ENCODE data around the gene MEGF6. TPM values are rescaled to one million over a fixed set of nuclear protein-coding genes. Genes with fewer than 3 reads are reported as not detected.

MEGF6 gene
- total and polyA plus RNA-seq, 2 of the 8 experiments (the other 6 are each of a cell fraction or from before 2014, with no cell fraction given) = 4.1 to 14.8 TPM

DNA sequence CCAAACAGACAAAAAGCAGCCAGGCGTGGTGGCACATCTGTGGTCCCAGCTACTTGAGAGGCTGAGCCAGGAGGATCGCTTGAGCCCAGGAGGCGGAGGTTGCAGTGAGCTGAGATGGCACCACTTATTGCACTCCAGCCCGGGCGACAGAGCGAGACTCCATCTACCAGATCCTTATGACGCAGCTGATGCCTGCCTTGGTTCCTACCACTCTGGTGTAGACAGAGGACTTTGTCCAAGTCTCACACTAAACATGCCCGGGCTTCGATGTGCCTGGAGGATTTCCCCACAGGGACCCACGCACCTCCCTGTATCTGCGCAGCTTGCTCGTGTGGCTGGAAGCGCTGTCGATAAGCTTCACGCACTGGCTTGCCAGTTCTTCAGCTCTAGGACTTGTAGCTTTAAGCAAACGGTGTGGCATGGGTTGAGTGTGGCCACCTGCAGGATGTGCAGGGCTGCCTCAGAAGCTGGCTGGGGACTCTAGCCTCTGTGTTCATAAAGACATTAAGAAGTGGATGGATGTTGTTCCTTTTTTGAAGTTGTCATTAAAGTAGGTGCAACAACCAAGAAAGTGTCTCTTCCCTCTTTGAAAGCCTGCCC lies 18.4 kb upstream of the MEGF6 start:
- no peak overlapping the region for H4K5ac ChIP-seq (ENCODE audit: insufficient read length, low read depth, low read length)
- H3K9ac ChIP-seq (replicated peaks in 1 of 4; ENCODE audit: extremely low read depth in 1 of 4, low read depth in 3 of 4, low read length in 3 of 4) = no peak overlapping the region
- H4K91ac ChIP-seq (replicated peaks; ENCODE audit: insufficient read length, low read length) = no peak overlapping the region
- no peak overlapping the region for H3K14ac ChIP-seq (ENCODE audit: insufficient read length)
- no peak overlapping the region for H3K27ac ChIP-seq (ENCODE audit: low read depth, low read length)
- H4K8ac ChIP-seq (ENCODE audit: extremely low read depth, insufficient read depth, low read length) = no peak overlapping the region
- H3K56ac ChIP-seq (replicated peaks; ENCODE audit: insufficient read length, low read depth, low read length) = no peak overlapping the region
- H3K23me2 ChIP-seq (ENCODE audit: low read depth, low read length) = peaks cover 4% of the 10 kb centered on the region
- ChIA-PET POLR2A (ENCODE audit: partially characterized antibody) (interaction anchor here (0.8 to 1.4 kb wide), 3 partner anchors 20 to 145 kb away, joined by 3 read pairs; partner anchors contain the start of gene WRAP73), CTCF (ENCODE audit: partially characterized antibody) (interaction anchor here (0.6 to 4.8 kb wide), 15 partner anchors 9 to 1223 kb away, joined by 3 to 22 read pairs (median 4); no protein-coding TSS in a partner anchor)
- no peak overlapping the region for H2AK5ac ChIP-seq (ENCODE audit: low read depth, low read length)
- no peak overlapping the region for H2AFZ ChIP-seq (ENCODE audit: low read length)
- H2BK20ac ChIP-seq (ENCODE audit: low read length) = no peak overlapping the region
- peaks cover 0 to 15% (median 2%) of the 10 kb centered on the region in 4 experiments; a peak in 4 of 7 replicates for H3K4me1 ChIP-seq (replicated peaks in 1 of 4; ENCODE audit: control insufficient read depth in 3 of 4, insufficient read depth in 4 of 4, low read length in 3 of 4)
- H3K79me2 ChIP-seq (ENCODE audit: control insufficient read depth in 1 of 2, insufficient read depth in 2 of 2, low read length in 2 of 2) = no peaks in the 10 kb centered on the region; a peak in 1 of 4 replicates
- H2BK5ac ChIP-seq (ENCODE audit: low read depth, low read length) = no peak overlapping the region
- H3K27me3 ChIP-seq (replicated peaks in 1 of 4; ENCODE audit: control insufficient read depth in 3 of 4, extremely low read depth in 1 of 4, insufficient read depth in 3 of 4, low read length in 3 of 4) = no peaks in the 10 kb centered on the region
- peaks cover 7 to 10% of the 10 kb centered on the region in 2 experiments for H4K20me1 ChIP-seq (replicated peaks in 1 of 2; ENCODE audit: control insufficient read depth in 1 of 2, insufficient read depth in 2 of 2, low read length in 2 of 2)
- H2BK120ac ChIP-seq (replicated peaks; ENCODE audit: low read depth, low read length) = no peak overlapping the region
- DNase-seq (ENCODE audit: low read depth in 1 of 2, low spot score in 2 of 2) = no peak
- no peak overlapping the region for H3K18ac ChIP-seq (ENCODE audit: extremely low read depth, low read length)
- TF ChIP-seq NRF1 (IDR thresholded peaks at IDR 0.05; ENCODE audit: low read depth, low read length) = no peak
- TF ChIP-seq EZH2 (IDR thresholded peaks at IDR 0.05; ENCODE audit: low read depth, low read length, severe bottlenecking) = no peak
- no peak for TF ChIP-seq JUN (IDR thresholded peaks at IDR 0.05; ENCODE audit: low read depth, low read length)
- TF ChIP-seq CREB1 (IDR thresholded peaks at IDR 0.05) = no peak
- no peak for TF ChIP-seq TBP (IDR thresholded peaks at IDR 0.05; ENCODE audit: low read depth, low read length)
- no peak for TF ChIP-seq NANOG (IDR thresholded peaks at IDR 0.05; ENCODE audit: insufficient read depth, low read depth, low read length, poor library complexity, severe bottlenecking)
- no peak for TF ChIP-seq SRF (IDR thresholded peaks at IDR 0.05; ENCODE audit: low read depth, low read length)
- TF ChIP-seq TAF1 (IDR thresholded peaks at IDR 0.05; ENCODE audit: low read depth, low read length) = no peak
- no peak for TF ChIP-seq HDAC6 (IDR thresholded peaks at IDR 0.05; ENCODE audit: low read depth, low read length)
- TF ChIP-seq EP300 (IDR thresholded peaks at IDR 0.05; ENCODE audit: borderline replicate concordance in 1 of 2, low read depth in 2 of 2, low read length in 2 of 2) = no peak
- TF ChIP-seq BRCA1 (IDR thresholded peaks at IDR 0.05; ENCODE audit: low read depth, low read length) = no peak
- no peak for TF ChIP-seq TCF12 (IDR thresholded peaks at IDR 0.05; ENCODE audit: low read depth, low read length)
- TF ChIP-seq POLR2A (IDR thresholded peaks at IDR 0.05; ENCODE audit: control extremely low read depth in 1 of 2, low read depth in 2 of 2, low read length in 2 of 2) = no peak
- no peak overlapping the region for H3K4me2 ChIP-seq (ENCODE audit: insufficient read depth in 1 of 2, low read depth in 2 of 2, low read length in 2 of 2)
- H2BK12ac ChIP-seq (ENCODE audit: low read depth, low read length) = no peak overlapping the region
- H3K79me1 ChIP-seq (ENCODE audit: low read depth, low read length) = no peaks in the 10 kb centered on the region
- no peaks in the 10 kb centered on the region for H3K9me3 ChIP-seq (ENCODE audit: insufficient read depth in 2 of 2, low read depth in 1 of 2, low read length in 1 of 2)
- H3K4me3 ChIP-seq (ENCODE audit: extremely low read depth in 1 of 4, insufficient read depth in 2 of 4, low read depth in 3 of 4, low read length in 4 of 4) = no peak overlapping the region
- H2BK15ac ChIP-seq (ENCODE audit: low read length) = no peak overlapping the region
- H3K36me3 ChIP-seq (ENCODE audit: control insufficient read depth in 2 of 4, insufficient read depth in 4 of 4, low read length in 3 of 4) = peaks cover 0 to 35% (median 10%) of the 10 kb centered on the region in 4 experiments; a peak in 6 of 8 replicates
- no peak overlapping the region for H3K23ac ChIP-seq (ENCODE audit: insufficient read length)
- no peak for FAIRE-seq
- H3K4ac ChIP-seq (replicated peaks; ENCODE audit: insufficient read length, low read depth, low read length) = no peak overlapping the region
- 92% methylated on average over 16 of the region's 16 CpGs; no CpG with 5 or more reads in 1 of the 2 experiments for WGBS, 2 experiments (ENCODE audit: extremely low coverage in 1 of 2, insufficient coverage in 1 of 2, insufficient read length in 1 of 2, insufficient replicate concordance in 2 of 2, low coverage in 1 of 2, low lambda C conversion rate in 2 of 2, missing lambda C conversion rate in 1 of 2)

Measured in H1 (cell line).